ENCODE data around the gene CMKLR1. TPM values are rescaled to one million over a fixed set of nuclear protein-coding genes. Genes with fewer than 3 reads are reported as not detected.

The CMKLR1 gene
- total and polyA plus RNA-seq, 9 donors, result 1.4 to 28.3 (median 3.1) TPM

- H3K27me3 ChIP-seq, result no peaks in the 10 kb centered on the region
- TF ChIP-seq POLR2A (IDR thresholded peaks at IDR 0.05) (no peak), EP300 (IDR thresholded peaks at IDR 0.05) (no peak)
- TF ChIP-seq, protein P1, sequence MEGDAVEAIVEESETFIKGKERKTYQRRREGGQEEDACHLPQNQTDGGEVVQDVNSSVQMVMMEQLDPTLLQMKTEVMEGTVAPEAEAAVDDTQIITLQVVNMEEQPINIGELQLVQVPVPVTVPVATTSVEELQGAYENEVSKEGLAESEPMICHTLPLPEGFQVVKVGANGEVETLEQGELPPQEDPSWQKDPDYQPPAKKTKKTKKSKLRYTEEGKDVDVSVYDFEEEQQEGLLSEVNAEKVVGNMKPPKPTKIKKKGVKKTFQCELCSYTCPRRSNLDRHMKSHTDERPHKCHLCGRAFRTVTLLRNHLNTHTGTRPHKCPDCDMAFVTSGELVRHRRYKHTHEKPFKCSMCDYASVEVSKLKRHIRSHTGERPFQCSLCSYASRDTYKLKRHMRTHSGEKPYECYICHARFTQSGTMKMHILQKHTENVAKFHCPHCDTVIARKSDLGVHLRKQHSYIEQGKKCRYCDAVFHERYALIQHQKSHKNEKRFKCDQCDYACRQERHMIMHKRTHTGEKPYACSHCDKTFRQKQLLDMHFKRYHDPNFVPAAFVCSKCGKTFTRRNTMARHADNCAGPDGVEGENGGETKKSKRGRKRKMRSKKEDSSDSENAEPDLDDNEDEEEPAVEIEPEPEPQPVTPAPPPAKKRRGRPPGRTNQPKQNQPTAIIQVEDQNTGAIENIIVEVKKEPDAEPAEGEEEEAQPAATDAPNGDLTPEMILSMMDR (IDR thresholded peaks at IDR 0.05), result no peak
- H3K4me3 ChIP-seq, result no peak overlapping the region
- intact Hi-C loops (cut with DNase I), result no loop called here
- H3K27ac ChIP-seq, result no peak overlapping the region
- no peaks in the 10 kb centered on the region for H3K4me1 ChIP-seq (ENCODE audit: insufficient read depth)
- H3K36me3 ChIP-seq, result no peaks in the 10 kb centered on the region
- 40 to 45% (median 41%) methylated on average over 1 of the region's 1 CpG for WGBS, 3 donors
- no peak for DNase-seq
- H3K9me3 ChIP-seq, result no peaks in the 10 kb centered on the region
Measured at GRCh38 chr12:108268397-108268796, 70.7 kb downstream of the CMKLR1 start.

DNA sequence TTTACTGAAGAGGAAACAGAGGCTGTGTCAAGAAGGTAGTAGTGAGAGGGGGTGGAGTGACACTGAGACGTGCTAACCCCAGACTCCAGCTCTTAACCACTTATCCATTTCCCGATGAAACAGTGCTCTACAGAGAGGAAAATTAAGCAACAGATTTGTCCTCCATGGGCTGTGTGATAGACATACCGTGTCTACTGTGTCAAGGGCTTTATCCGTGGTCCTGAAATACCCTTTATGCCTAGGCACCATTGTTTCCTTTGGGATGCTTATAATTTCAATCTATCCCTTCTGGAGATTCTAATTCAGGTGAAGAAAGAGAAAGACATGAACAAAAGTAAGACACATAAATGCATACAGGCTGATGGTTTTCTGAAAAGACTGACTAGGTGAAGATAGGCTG, 71.7 kb downstream of the CMKLR1 start:
- H3K36me3 ChIP-seq, result no peaks in the 10 kb centered on the region
- H3K9me3 ChIP-seq, result no peaks in the 10 kb centered on the region
- WGBS, 3 donors, result 65 to 75% (median 71%) methylated on average over 4 of the region's 4 CpGs
- H3K4me3 ChIP-seq, result no peak overlapping the region
- TF ChIP-seq EP300 (IDR thresholded peaks at IDR 0.05), result no peak
- TF ChIP-seq, protein P1 (IDR thresholded peaks at IDR 0.05), result no peak
- TF ChIP-seq POLR2A (IDR thresholded peaks at IDR 0.05), result no peak
- H3K4me1 ChIP-seq (ENCODE audit: insufficient read depth), result no peaks in the 10 kb centered on the region
- no peak overlapping the region for H3K27ac ChIP-seq
- no peak for DNase-seq
- intact Hi-C loops (cut with DNase I), result no loop called here
- no peaks in the 10 kb centered on the region for H3K27me3 ChIP-seq

- Histone ChIP-seq H3K27me3 (no peaks in the 10 kb centered on the region), H3K27ac (no peak overlapping the region), H3K4me3 (no peak overlapping the region), H3K4me1 (ENCODE audit: insufficient read depth) (no peaks in the 10 kb centered on the region), H3K9me3 (no peaks in the 10 kb centered on the region), H3K36me3 (no peaks in the 10 kb centered on the region)
- TF ChIP-seq POLR2A (IDR thresholded peaks at IDR 0.05), result no peak
- no peak for TF ChIP-seq EP300 (IDR thresholded peaks at IDR 0.05)
- no peak for DNase-seq
- WGBS, 3 donors, result 68 to 81% (median 81%) methylated on average over 1 of the region's 1 CpG
- intact Hi-C loops (cut with DNase I), result no loop called here
Measured at GRCh38 chr12:108266131-108266530, 73.0 kb downstream of the CMKLR1 start.

DNA sequence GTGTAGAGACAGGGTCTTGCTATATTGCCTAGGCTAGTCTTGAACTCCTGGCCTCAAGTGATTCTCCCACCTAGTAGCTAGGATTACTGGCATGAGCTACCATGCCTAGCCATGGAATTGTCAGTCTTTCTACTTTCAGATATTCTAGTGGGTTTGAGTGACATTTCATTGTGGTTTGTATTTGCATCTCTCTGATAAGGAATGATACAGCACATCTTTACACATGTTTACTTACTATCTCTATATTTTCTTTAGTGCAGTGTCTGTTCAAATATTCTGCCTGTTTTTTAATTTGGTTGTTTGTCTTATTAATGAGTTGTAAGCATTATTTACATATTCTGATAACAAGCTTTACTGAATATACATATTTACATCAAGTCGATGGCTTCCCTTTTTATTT, 73.6 kb downstream of the CMKLR1 start:
- 76 to 87% (median 83%) methylated on average over 1 of the region's 1 CpG for WGBS, 3 donors
- Histone ChIP-seq H3K4me1 (ENCODE audit: insufficient read depth) (no peaks in the 10 kb centered on the region), H3K36me3 (no peaks in the 10 kb centered on the region), H3K27me3 (no peaks in the 10 kb centered on the region), H3K9me3 (no peaks in the 10 kb centered on the region), H3K27ac (no peak overlapping the region), H3K4me3 (no peak overlapping the region)
- DNase-seq, result no peak
- no peak for TF ChIP-seq EP300 (IDR thresholded peaks at IDR 0.05)
- no peak for TF ChIP-seq POLR2A (IDR thresholded peaks at IDR 0.05)
- TF ChIP-seq, protein P1 (IDR thresholded peaks at IDR 0.05), result no peak
- intact Hi-C loops (cut with DNase I), result no loop called here

DNA sequence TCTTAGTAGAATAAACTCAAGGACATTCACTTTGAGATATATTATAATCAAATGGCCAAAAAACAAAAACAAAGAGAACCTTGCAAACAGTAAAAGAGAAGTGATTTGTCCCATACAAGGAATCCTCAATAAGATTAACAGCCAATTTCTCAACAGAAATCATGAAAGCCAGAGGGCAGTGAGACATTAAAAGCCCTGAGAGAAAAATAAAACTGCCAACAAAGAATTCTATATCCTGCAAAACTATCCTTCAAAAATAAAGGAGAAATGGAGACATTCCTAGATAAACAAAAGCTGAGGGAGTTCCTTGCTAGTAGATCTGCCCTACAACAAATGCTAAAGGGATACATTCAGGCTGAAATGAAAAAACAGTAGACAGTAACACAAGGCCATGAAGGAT, 78.1 kb downstream of the CMKLR1 start:
- Histone ChIP-seq H3K36me3 (no peaks in the 10 kb centered on the region), H3K27ac (no peak overlapping the region), H3K4me1 (ENCODE audit: insufficient read depth) (no peaks in the 10 kb centered on the region), H3K27me3 (no peaks in the 10 kb centered on the region), H3K4me3 (no peak overlapping the region), H3K9me3 (no peaks in the 10 kb centered on the region)
- DNase-seq, result no peak
- intact Hi-C loops (cut with DNase I), result no loop called here
- TF ChIP-seq EP300 (IDR thresholded peaks at IDR 0.05) (no peak), POLR2A (IDR thresholded peaks at IDR 0.05) (no peak)
- TF ChIP-seq, protein P1 (IDR thresholded peaks at IDR 0.05), result no peak
